HepG2 (cell line): Measurements from ENCODE around the gene DPYD. TPM values are rescaled to one million over a fixed set of nuclear protein-coding genes. Genes with fewer than 3 reads are reported as not detected.

Source experiments
- ATAC-seq: fragments of 200-7000 bp; cut with Tn5 transposase; 3 replicates; pipeline ENCODE4 v1.9.1; 2020; ENCODE audit warnings: mild to moderate bottlenecking, moderate library complexity
- BruUV-seq: library from RNA; stranded (reverse); fragments of 400-500 nt; replicated peaks from 2 replicates; lab custom pipeline; 2021; lab: Mats Ljungman, UMichigan
- CTCF ChIA-PET: fragments of 300-600 bp; formaldehyde crosslinking; extraction: SDS; loops from one replicate; lab custom pipeline; 2021; ENCODE audit warnings: low total read pairs, inconsistent platforms, low intra/inter-chr PET ratio; lab: Yijun Ruan, JAX
- POLR2A ChIA-PET: fragments of 350-600 bp; sonication (Branson Sonifier 250); formaldehyde crosslinking; loops from one replicate; lab custom pipeline; 2020; ENCODE audit warnings: antibody characterized with exemption, inconsistent platforms; lab: Yijun Ruan, JAX
- DNase-seq: peaks from one replicate; pipeline ENCODE4 v3.0.0-alpha.2; 2015; ENCODE audit warnings: low spot score
- FAIRE-seq: peaks from 3 replicates; lab custom pipeline; 2011; peaks lifted over from hg19 to GRCh38; lab: Jason Lieb, UNC
- H2AFZ ChIP-seq: one replicate; pipeline ENCODE4 v1.6.1; 2011; ENCODE audit warnings: low read length, inconsistent platforms
- H3K27ac ChIP-seq: fragments of 300-600 bp; 3 replicates; pipeline ENCODE4 v1.8.0; 2011; ENCODE audit warnings: mixed run types, mild to moderate bottlenecking, mixed read lengths, low read length, inconsistent platforms; ENCODE audit not compliant: insufficient read depth; ENCODE audit errors: extremely low read length
- H3K27me3 ChIP-seq, 2 experiments: fragments of 200-600 bp in 1 of 2; 2 replicates in 1 of 2; 3 replicates in 1 of 2; pipeline versions ENCODE4 v1.6.0 to v1.8.0; 2011; ENCODE audit warnings: low read length in 2 of 2, mild to moderate bottlenecking in 2 of 2, moderate library complexity in 2 of 2, inconsistent platforms in 1 of 2; ENCODE audit not compliant: insufficient read depth in 2 of 2, control insufficient read depth in 1 of 2
- H3K36me3 ChIP-seq, 2 experiments: fragments of 200-600 bp in 1 of 2; replicated peaks in 1 of 2; 2 replicates in 1 of 2; 3 replicates in 1 of 2; pipeline versions ENCODE4 v1.5.1 to v1.8.0; 2011; ENCODE audit warnings: low read length in 2 of 2, inconsistent platforms in 1 of 2; ENCODE audit not compliant: insufficient read depth in 2 of 2, control insufficient read depth in 1 of 2
- H3K4me1 ChIP-seq: 2 replicates; pipeline ENCODE4 v1.5.1; 2012; ENCODE audit warnings: low read length, inconsistent platforms; ENCODE audit not compliant: insufficient read depth
- H3K4me2 ChIP-seq: 2 replicates; pipeline ENCODE4 v1.6.0; 2011; ENCODE audit warnings: low read depth, low read length, inconsistent platforms
- H3K4me3 ChIP-seq, 3 experiments: fragments of 200-600 bp in 1 of 3; sonication (generic), shearing (Covaris generic) in 1 of 3; replicated peaks in 1 of 3; 2 replicates each; pipeline ENCODE4 v1.5.1; 2011 to 2016; ENCODE audit warnings: low read length in 3 of 3, inconsistent platforms in 2 of 3, low read depth in 2 of 3, mild to moderate bottlenecking in 2 of 3, control low read depth in 1 of 3, mixed read lengths in 1 of 3; ENCODE audit not compliant: insufficient read depth in 1 of 3
- H3K79me2 ChIP-seq: one replicate; pipeline ENCODE4 v1.6.1; 2011; ENCODE audit warnings: low read length, inconsistent platforms; ENCODE audit not compliant: insufficient read depth
- H3K9ac ChIP-seq: 2 replicates; pipeline ENCODE4 v1.6.0; 2011; ENCODE audit warnings: mild to moderate bottlenecking, low read depth, low read length, inconsistent platforms; ENCODE audit not compliant: insufficient read depth
- H3K9me3 ChIP-seq: 2 replicates; pipeline ENCODE4 v1.5.1; 2012; ENCODE audit warnings: mild to moderate bottlenecking, low read length
- H4K20me1 ChIP-seq: 2 replicates; pipeline ENCODE4 v1.6.0; 2011; ENCODE audit warnings: inconsistent platforms, mild to moderate bottlenecking, low read length, moderate library complexity; ENCODE audit not compliant: insufficient read depth
- BCL3 ChIP-seq: sonication (generic); formaldehyde crosslinking; IDR thresholded peaks from 2 replicates; pipeline ENCODE4 v1.5.1; 2020; ENCODE audit warnings: mild to moderate bottlenecking, missing genetic modification reagents, moderate library complexity
- FOXP1 ChIP-seq, 2 experiments: fragments of 450-650 bp in 1 of 2; IDR thresholded peaks; 2 replicates each; pipeline ENCODE4 v1.6.1; 2017 to 2018; ENCODE audit warnings: antibody characterized with exemption in 1 of 2
- FOXP4 ChIP-seq: sonication (generic); formaldehyde crosslinking; IDR thresholded peaks from 2 replicates; pipeline ENCODE4 v1.4.0; 2020; ENCODE audit warnings: missing genetic modification reagents
- GABPA ChIP-seq, 2 experiments: IDR thresholded peaks; 2 replicates each; pipeline ENCODE4 v1.6.1; 2011 to 2016; ENCODE audit warnings: low read depth in 2 of 2, low read length in 1 of 2, missing biosample characterization in 1 of 2, missing genetic modification characterization in 1 of 2
- HNF4G ChIP-seq, 2 experiments: sonication (generic) in 1 of 2; formaldehyde crosslinking in 1 of 2; IDR thresholded peaks; 2 replicates each; pipeline versions ENCODE4 v1.4.0 to v1.6.1; 2011 to 2020; ENCODE audit warnings: borderline replicate concordance in 2 of 2, low read depth in 2 of 2, mild to moderate bottlenecking in 2 of 2, low read length in 1 of 2, missing genetic modification reagents in 1 of 2, moderate library complexity in 1 of 2
- SRSF9 ChIP-seq: fragments of 200-400 bp; formaldehyde crosslinking; IDR thresholded peaks from 2 replicates; pipeline ENCODE4 v1.6.1; 2018; ENCODE audit warnings: borderline replicate concordance, mild to moderate bottlenecking, low read depth, low read length; ENCODE audit not compliant: insufficient read depth, poor library complexity, severe bottlenecking
- TBX2 ChIP-seq: sonication (generic); formaldehyde crosslinking; IDR thresholded peaks from 2 replicates; pipeline ENCODE4 v1.5.0; 2020; ENCODE audit warnings: missing genetic modification reagents, mild to moderate bottlenecking, borderline replicate concordance
- ZNF232 ChIP-seq: sonication (generic); formaldehyde crosslinking; IDR thresholded peaks from 2 replicates; pipeline ENCODE4 v1.4.0; 2020; ENCODE audit warnings: missing genetic modification reagents, borderline replicate concordance
- ZNF430 ChIP-seq: sonication (generic); formaldehyde crosslinking; IDR thresholded peaks from 2 replicates; pipeline ENCODE4 v1.9.0; 2021; ENCODE audit warnings: mild to moderate bottlenecking, missing genetic modification reagents
- ZNF557 ChIP-seq: sonication (generic); formaldehyde crosslinking; IDR thresholded peaks from 2 replicates; pipeline ENCODE4 v1.4.0; 2020; ENCODE audit warnings: missing genetic modification reagents
- ZNF792 ChIP-seq: IDR thresholded peaks from 2 replicates; pipeline ENCODE4 v1.6.1; 2016
- WGBS: methylation state at CpG from one replicate; pipeline ENCODE4 v1.1.6; 2017; ENCODE audit warnings: low lambda C conversion rate; 5-methylcytosine and 5-hydroxymethylcytosine counted together
- in situ Hi-C: cut with HindIII; loops from 2 replicates; pipeline ENCODE4 v1.10.0; 2017; ENCODE audit warnings: low pct_unique_long_range_greater_than_20kb; ENCODE audit not compliant: extremely low pct_ligation_motif_present
- intact Hi-C: fragments of 100-400 bp; cut with micrococcal nuclease; formaldehyde crosslinking; loops from one replicate; pipeline ENCODE4 v1.10.0; 2022; ENCODE audit not compliant: unreplicated experiment
- polyA plus RNA-seq, 8 experiments: library from polyadenylated mRNA; depleted of rRNA in 3 of 8; stranded (reverse) in 7 of 8; unstranded in 1 of 8; fragments of >200 nt; fragmentation: Illumina TruSeq in 4 of 8; extraction: Trizol in 4 of 8; gene quantifications; 2 replicates each; pipeline versions ENCODE4 v1.2.1 to v1.2.3, GENCODE V29; 2011 to 2016; ENCODE audit warnings: low read depth in 4 of 8, missing spikeins in 1 of 8, mixed read lengths in 1 of 8; ENCODE audit not compliant: insufficient read depth in 1 of 8
- total RNA-seq, 5 experiments: library from RNA; depleted of rRNA; stranded (reverse); fragments of >200 nt; fragmentation: Illumina TruSeq; extraction: Trizol; gene quantifications; 2 replicates each; pipeline ENCODE4 v1.2.3, GENCODE V29; 2016; ENCODE audit warnings: low read depth in 1 of 5
- TF ChIP-seq, protein P1 (sequence below): sonication (generic); formaldehyde crosslinking; IDR thresholded peaks from 2 replicates; pipeline ENCODE4 v1.4.0; 2020; ENCODE audit warnings: mild to moderate bottlenecking, missing genetic modification reagents

DPYD gene
- total and polyA plus RNA-seq, 2 of the 13 experiments (the other 11 are each of a cell fraction or from before 2014, with no cell fraction given), result 1.3 to 3.4 TPM

DNA sequence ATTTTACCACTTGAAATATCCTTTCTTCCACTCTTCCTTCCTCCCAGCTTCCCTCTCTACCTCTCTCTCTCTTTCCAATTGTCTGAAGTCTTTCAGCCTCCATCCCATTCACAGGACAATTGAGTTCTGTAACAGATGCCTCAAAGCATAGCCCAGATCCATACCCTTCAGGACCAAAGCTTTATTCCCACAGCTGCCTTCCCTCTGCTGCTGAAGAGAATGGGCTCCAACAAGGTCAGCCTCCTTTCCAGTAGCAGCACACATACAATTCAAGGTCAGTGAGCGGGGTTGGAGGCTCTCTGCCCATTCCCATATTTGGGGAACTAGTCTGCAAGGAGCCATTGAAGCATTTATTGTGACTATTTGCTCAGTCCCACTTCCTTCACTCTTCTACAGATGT, 179.9 kb downstream of the DPYD start:
- 67% methylated on average over 1 of the region's 1 CpG for WGBS
- CTCF ChIA-PET, result no interaction called here
- TF ChIP-seq ZNF792, result no peak
- TF ChIP-seq HNF4G (IDR thresholded peaks at IDR 0.05; ENCODE audit: borderline replicate concordance, low read depth, low read length), result no peak
- no peak for TF ChIP-seq HNF4G (CRISPR knock-in tag; IDR thresholded peaks at IDR 0.05; ENCODE audit: borderline replicate concordance, low read depth)
- TF ChIP-seq BCL3 (CRISPR knock-in tag), result no peak
- TF ChIP-seq ZNF232, result no peak
- TF ChIP-seq, protein P1, sequence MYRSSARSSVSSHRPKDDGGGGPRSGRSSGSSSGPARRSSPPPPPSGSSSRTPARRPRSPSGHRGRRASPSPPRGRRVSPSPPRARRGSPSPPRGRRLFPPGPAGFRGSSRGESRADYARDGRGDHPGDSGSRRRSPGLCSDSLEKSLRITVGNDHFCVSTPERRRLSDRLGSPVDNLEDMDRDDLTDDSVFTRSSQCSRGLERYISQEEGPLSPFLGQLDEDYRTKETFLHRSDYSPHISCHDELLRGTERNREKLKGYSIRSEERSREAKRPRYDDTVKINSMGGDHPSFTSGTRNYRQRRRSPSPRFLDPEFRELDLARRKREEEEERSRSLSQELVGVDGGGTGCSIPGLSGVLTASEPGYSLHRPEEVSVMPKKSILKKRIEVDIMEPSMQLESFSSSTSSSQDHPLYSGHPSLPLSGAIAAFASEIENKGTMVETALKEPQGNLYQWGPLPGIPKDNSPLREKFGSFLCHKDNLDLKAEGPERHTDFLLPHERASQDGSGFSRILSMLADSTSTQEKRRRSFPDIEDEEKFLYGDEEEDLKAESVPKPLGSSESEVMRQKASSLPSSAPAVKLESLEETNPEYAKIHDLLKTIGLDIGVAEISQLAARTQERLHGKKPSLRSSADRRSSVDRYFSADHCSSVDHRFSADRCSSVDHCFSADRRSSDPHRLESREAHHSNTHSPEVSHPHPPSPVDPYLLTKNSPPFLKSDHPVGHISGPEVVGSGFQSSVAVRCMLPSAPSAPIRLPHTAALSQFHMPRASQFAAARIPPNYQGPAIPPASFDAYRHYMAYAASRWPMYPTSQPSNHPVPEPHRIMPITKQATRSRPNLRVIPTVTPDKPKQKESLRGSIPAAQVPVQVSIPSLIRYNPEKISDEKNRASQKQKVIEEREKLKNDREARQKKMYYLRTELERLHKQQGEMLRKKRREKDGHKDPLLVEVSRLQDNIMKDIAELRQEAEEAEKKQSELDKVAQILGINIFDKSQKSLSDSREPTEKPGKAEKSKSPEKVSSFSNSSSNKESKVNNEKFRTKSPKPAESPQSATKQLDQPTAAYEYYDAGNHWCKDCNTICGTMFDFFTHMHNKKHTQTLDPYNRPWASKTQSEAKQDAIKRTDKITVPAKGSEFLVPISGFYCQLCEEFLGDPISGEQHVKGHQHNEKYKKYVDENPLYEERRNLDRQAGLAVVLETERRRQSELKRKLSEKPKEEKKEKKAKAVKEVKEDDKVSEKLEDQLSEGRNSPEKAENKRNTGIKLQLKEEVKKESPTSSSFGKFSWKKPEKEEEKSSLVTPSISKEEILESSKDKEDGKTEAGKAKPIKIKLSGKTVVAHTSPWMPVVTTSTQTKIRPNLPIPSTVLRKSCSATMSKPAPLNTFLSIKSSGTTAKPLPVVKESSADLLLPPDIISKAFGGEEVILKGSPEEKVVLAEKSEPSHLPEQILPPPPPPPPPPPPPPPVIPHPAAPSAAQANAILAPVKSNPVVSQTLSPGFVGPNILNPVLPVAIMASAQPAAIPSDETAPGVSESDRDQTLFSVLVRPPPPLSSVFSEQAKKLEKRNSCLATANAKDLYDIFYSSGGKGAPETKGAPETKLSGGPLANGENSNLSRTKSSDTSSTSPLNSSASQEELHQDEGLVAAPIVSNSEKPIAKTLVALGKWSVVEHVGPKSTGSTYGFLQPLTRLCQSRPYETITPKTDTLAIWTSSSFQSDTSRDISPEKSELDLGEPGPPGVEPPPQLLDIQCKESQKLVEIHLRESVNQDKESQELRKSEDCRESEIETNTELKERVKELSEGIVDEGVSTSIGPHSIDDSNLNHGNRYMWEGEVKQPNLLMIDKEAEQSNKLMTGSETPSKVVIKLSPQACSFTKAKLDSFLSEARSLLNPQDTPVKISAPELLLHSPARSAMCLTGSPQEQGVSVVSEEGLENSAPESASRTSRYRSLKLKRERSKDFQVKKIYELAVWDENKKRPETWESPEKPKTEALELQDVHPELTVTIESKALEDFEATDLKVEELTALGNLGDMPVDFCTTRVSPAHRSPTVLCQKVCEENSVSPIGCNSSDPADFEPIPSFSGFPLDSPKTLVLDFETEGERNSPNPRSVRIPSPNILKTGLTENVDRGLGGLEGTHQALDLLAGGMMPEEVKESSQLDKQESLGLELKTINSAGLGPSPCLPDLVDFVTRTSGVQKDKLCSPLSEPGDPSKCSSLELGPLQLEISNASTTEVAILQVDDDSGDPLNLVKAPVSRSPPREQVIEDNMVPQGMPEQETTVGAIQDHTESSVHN, result no peak
- no peak for TF ChIP-seq ZNF430 (CRISPR knock-in tag)
- TF ChIP-seq TBX2 (CRISPR knock-in tag), result no peak
- no peak for TF ChIP-seq FOXP4 (CRISPR knock-in tag)
- TF ChIP-seq SRSF9, result no peak
- no peak for TF ChIP-seq ZNF557 (CRISPR knock-in tag)
- no peak for TF ChIP-seq GABPA (IDR thresholded peaks at IDR 0.05; ENCODE audit: low read depth, low read length)
- no peak for TF ChIP-seq GABPA (CRISPR knock-in tag; IDR thresholded peaks at IDR 0.05; ENCODE audit: low read depth)
- no peak for TF ChIP-seq FOXP1 (IDR thresholded peaks at IDR 0.05)
- TF ChIP-seq FOXP1 (CRISPR knock-in tag; IDR thresholded peaks at IDR 0.05), result no peak

More for the DNA sequence above, 179.9 kb downstream of the DPYD start:
- FAIRE-seq (no peak), ATAC-seq (no peak), DNase-seq (no peak)
- no peak overlapping the region for H3K27ac ChIP-seq
- POLR2A ChIA-PET, result no interaction called here
- H3K79me2 ChIP-seq, result no peaks in the 10 kb centered on the region
- BruUV-seq, result no TSS peak
- H3K4me1 ChIP-seq, result no peaks in the 10 kb centered on the region
- no peaks in the 10 kb centered on the region for H3K36me3 ChIP-seq
- in situ Hi-C loops, result no loop called here
- H3K27me3 ChIP-seq, result no peaks in the 10 kb centered on the region; a peak in 1 of 5 replicates
- no peak overlapping the region for H3K9ac ChIP-seq
- no peak overlapping the region for H3K4me3 ChIP-seq
- no peaks in the 10 kb centered on the region for H4K20me1 ChIP-seq
- no peak overlapping the region for H3K4me2 ChIP-seq
- H3K9me3 ChIP-seq, result no peaks in the 10 kb centered on the region
- no peak overlapping the region for H2AFZ ChIP-seq
- intact Hi-C loops, result no loop called here
